GM12878 (cell line): ENCODE measurements around the gene WDR74. TPM values are rescaled to one million over a fixed set of nuclear protein-coding genes. Genes with fewer than 3 reads are reported as not detected.

Experiments used
- ATAC-seq: fragments of 200-7000 bp; cut with Tn5 transposase; 3 replicates; pipeline ENCODE4 v1.9.1; 2020; ENCODE audit warnings: mild to moderate bottlenecking, moderate library complexity
- BruUV-seq: library from RNA; stranded (reverse); fragments of 400-500 nt; replicated peaks from 2 replicates; lab custom pipeline; 2021; lab: Mats Ljungman, UMichigan
- CTCF ChIA-PET: fragments of 300-600 bp; sonication (Branson Sonifier 250); formaldehyde crosslinking; extraction: SDS; loops from one replicate; lab custom pipeline; 2021; ENCODE audit warnings: inconsistent platforms; lab: Yijun Ruan, JAX
- POLR2A ChIA-PET: fragments of 350-600 bp; formaldehyde crosslinking; extraction: SDS; loops from one replicate; lab custom pipeline; 2021; ENCODE audit warnings: inconsistent platforms; lab: Charles Lee
- RAD21 ChIA-PET: fragments of 300-600 bp; sonication (Branson Sonifier 250); formaldehyde crosslinking; loops from one replicate; lab custom pipeline; 2023; ENCODE audit warnings: antibody characterized with exemption; ENCODE audit not compliant: unreplicated experiment; lab: Charles Lee
- SMC1A ChIA-PET: fragments of 300-600 bp; sonication (Branson Sonifier 250); formaldehyde crosslinking; loops from one replicate; lab custom pipeline; 2023; ENCODE audit not compliant: unreplicated experiment, uncharacterized antibody; lab: Charles Lee
- DNase-seq: peaks from one replicate; pipeline ENCODE4 v3.0.0-alpha.2; 2011; ENCODE audit warnings: low read depth, low spot score
- FAIRE-seq: peaks from 3 replicates; lab custom pipeline; 2011; peaks lifted over from hg19 to GRCh38; lab: Jason Lieb, UNC
- H2AFZ ChIP-seq: 2 replicates; pipeline ENCODE4 v1.6.0; 2011; ENCODE audit warnings: low read depth, low read length, control low read depth; ENCODE audit not compliant: control insufficient read depth
- H3K27ac ChIP-seq: 2 replicates; pipeline ENCODE4 v1.5.1; 2011; ENCODE audit warnings: control low read depth; ENCODE audit not compliant: control insufficient read depth, insufficient read depth
- H3K27me3 ChIP-seq, 2 experiments: replicated peaks in 1 of 2; 2 replicates each; pipeline versions ENCODE4 v1.6.0 to v1.6.1; 2011; ENCODE audit warnings: low read length in 1 of 2; ENCODE audit not compliant: control insufficient read depth in 2 of 2, insufficient read depth in 2 of 2
- H3K36me3 ChIP-seq, 2 experiments: 2 replicates each; pipeline ENCODE4 v1.5.1; 2011; ENCODE audit warnings: low read length in 1 of 2; ENCODE audit not compliant: control insufficient read depth in 2 of 2, insufficient read depth in 2 of 2
- H3K4me1 ChIP-seq: 2 replicates; pipeline ENCODE4 v1.6.1; 2011; ENCODE audit warnings: mild to moderate bottlenecking, low read length, moderate library complexity, mixed read lengths; ENCODE audit not compliant: control insufficient read depth, insufficient read depth
- H3K4me2 ChIP-seq: 2 replicates; pipeline ENCODE4 v1.6.0; 2011; ENCODE audit warnings: control low read depth; ENCODE audit not compliant: control insufficient read depth, insufficient read depth
- H3K4me3 ChIP-seq: fragments of 200-600 bp; sonication (generic); 2 replicates; pipeline ENCODE4 v1.5.1; 2016
- H3K79me2 ChIP-seq: 2 replicates; pipeline ENCODE4 v1.6.0; 2011; ENCODE audit warnings: low read length; ENCODE audit not compliant: control insufficient read depth, insufficient read depth
- H3K9ac ChIP-seq: 2 replicates; pipeline ENCODE4 v1.8.0; 2011; ENCODE audit warnings: low read length, control low read depth, mixed read lengths; ENCODE audit not compliant: control insufficient read depth, insufficient read depth
- H3K9me3 ChIP-seq: replicated peaks from 3 replicates; pipeline ENCODE4 v1.5.1; 2011; ENCODE audit warnings: mild to moderate bottlenecking, low read length; ENCODE audit not compliant: control insufficient read depth, insufficient read depth
- H4K20me1 ChIP-seq: 2 replicates; pipeline ENCODE4 v1.6.0; 2011; ENCODE audit not compliant: control insufficient read depth, insufficient read depth
- BCL3 ChIP-seq: IDR thresholded peaks from 2 replicates; pipeline ENCODE4 v1.6.1; 2011; ENCODE audit warnings: borderline replicate concordance, low read depth, mild to moderate bottlenecking, moderate library complexity, low read length; ENCODE audit not compliant: insufficient read depth, poor library complexity, severe bottlenecking
- FOXM1 ChIP-seq: IDR thresholded peaks from 2 replicates; pipeline ENCODE4 v1.6.1; 2012; ENCODE audit warnings: low read depth, mild to moderate bottlenecking, inconsistent platforms, low read length, moderate library complexity
- HDGF ChIP-seq: fragments of 450-650 bp; IDR thresholded peaks from 2 replicates; pipeline ENCODE4 v1.6.1; 2016; ENCODE audit warnings: antibody characterized with exemption
- IRF4 ChIP-seq: IDR thresholded peaks from 2 replicates; pipeline ENCODE4 v1.6.1; 2011; ENCODE audit warnings: low read depth, low read length
- POLR2AphosphoS5 ChIP-seq: IDR thresholded peaks from 2 replicates; pipeline ENCODE4 v1.6.1; 2011; ENCODE audit warnings: mild to moderate bottlenecking, low read length, inconsistent platforms
- RAD21 ChIP-seq: IDR thresholded peaks from 2 replicates; pipeline ENCODE4 v1.6.1; 2011; ENCODE audit warnings: mild to moderate bottlenecking, low read depth, low read length, moderate library complexity; ENCODE audit not compliant: insufficient read depth
- SMAD5 ChIP-seq: IDR thresholded peaks from 2 replicates; pipeline ENCODE4 v1.6.1; 2016; ENCODE audit warnings: antibody characterized with exemption, low read depth
- SREBF1 ChIP-seq: IDR thresholded peaks from 2 replicates; pipeline ENCODE4 v1.6.1; 2012; ENCODE audit warnings: mild to moderate bottlenecking, low read length
- SUPT20H ChIP-seq: IDR thresholded peaks from 2 replicates; pipeline ENCODE4 v1.6.1; 2011; ENCODE audit warnings: low read depth, mild to moderate bottlenecking, low read length, moderate library complexity, borderline replicate concordance; ENCODE audit not compliant: control insufficient read depth
- TCF12 ChIP-seq: IDR thresholded peaks from 2 replicates; pipeline ENCODE4 v1.6.1; 2011; ENCODE audit warnings: low read depth, mild to moderate bottlenecking, low read length
- ZNF687 ChIP-seq: fragments of 450-650 bp; IDR thresholded peaks from 2 replicates; pipeline ENCODE4 v1.6.1; 2017; ENCODE audit warnings: mild to moderate bottlenecking, moderate library complexity
- WGBS: methylation state at CpG from one replicate; pipeline ENCODE4 v1.1.6; 2016; ENCODE audit warnings: low lambda C conversion rate; ENCODE audit not compliant: insufficient replicate concordance, insufficient coverage; ENCODE audit errors: missing lambda C conversion rate; 5-methylcytosine and 5-hydroxymethylcytosine counted together
- in situ Hi-C: fragments of 300-500 bp; cut with MboI; formaldehyde crosslinking; loops from 9 replicates; pipeline ENCODE4 v1.14.3; 2018; ENCODE audit warnings: mixed read lengths
- intact Hi-C: fragments of 100-400 bp; cut with micrococcal nuclease; formaldehyde crosslinking; loops from one replicate; pipeline ENCODE4 v1.14.2; 2022; ENCODE audit not compliant: unreplicated experiment
- polyA plus RNA-seq, 11 experiments: library from polyadenylated mRNA; depleted of rRNA in 4 of 11; unstranded in 6 of 11; stranded (reverse) in 5 of 11; fragments of >200 nt; fragmentation: Nextera tagmentation in 4 of 11; fragmentation: Illumina TruSeq in 1 of 11; extraction: Ambion mirVana in 4 of 11; extraction: Trizol in 1 of 11; gene quantifications; 1 replicate in 1 of 11; 2 replicates in 10 of 11; pipeline versions ENCODE4 v1.2.1 to v1.2.3, GENCODE V29; 2011 to 2016; ENCODE audit warnings: inconsistent platforms in 2 of 11, missing spikeins in 2 of 11, low read depth in 1 of 11
- total RNA-seq, 4 experiments: library from RNA; depleted of rRNA in 3 of 4; stranded (reverse); fragments of >200 nt in 3 of 4; fragmentation: Illumina TruSeq in 1 of 4; extraction: Trizol in 1 of 4; gene quantifications; 2 replicates each; pipeline versions ENCODE4 v1.2.1 to v1.2.3, GENCODE V29; 2013 to 2021
- TF ChIP-seq, protein P1 (sequence below): IDR thresholded peaks from 2 replicates; pipeline ENCODE4 v1.6.1; 2012; ENCODE audit warnings: low read depth, low read length, improper control_type of control experiment
- TF ChIP-seq, protein P2 (sequence below): fragments of 450-650 bp; IDR thresholded peaks from 2 replicates; pipeline ENCODE4 v1.6.1; 2018; ENCODE audit warnings: borderline replicate concordance, mild to moderate bottlenecking; ENCODE audit not compliant: partially characterized antibody

WDR74 gene
- total and polyA plus RNA-seq, 10 of the 15 experiments (the other 5 are each of a cell fraction or from before 2014, with no cell fraction given), result 18.2 to 103 (median 60.7) TPM

GRCh38 chr11:62885137-62885750 is 45.9 kb upstream of the WDR74 start (continued):
- TF ChIP-seq ZNF687, result no peak
- TF ChIP-seq FOXM1, result no peak
- TF ChIP-seq SMAD5, result no peak
- TF ChIP-seq HDGF, result no peak

DNA sequence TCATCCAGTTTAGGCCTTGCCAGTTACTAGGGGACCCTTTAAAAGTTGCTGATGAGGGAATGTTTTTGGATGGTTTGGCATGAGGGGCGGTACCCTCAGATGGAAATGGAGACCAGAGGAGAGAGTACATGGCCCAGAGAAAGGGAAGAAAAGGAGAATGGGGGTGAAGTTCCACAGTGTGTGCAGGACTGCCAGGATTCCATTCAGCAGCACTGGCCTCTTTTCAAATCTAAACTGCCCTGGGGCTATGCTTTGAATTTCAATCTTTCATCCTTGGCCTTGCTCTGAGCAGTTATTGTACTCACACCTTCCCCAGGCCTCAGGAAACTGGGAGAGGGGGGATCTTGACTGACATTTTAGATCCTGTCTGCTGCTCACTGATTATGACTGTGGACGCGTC is 44.3 kb upstream of the WDR74 start:
- ChIA-PET RAD21 (interaction anchor here (0.5 to 1.1 kb wide), 2 partner anchors 26 to 600 kb away, joined by 3 to 4 read pairs; no protein-coding TSS in a partner anchor), SMC1A (interaction anchor here (0.7 to 1.7 kb wide), 3 partner anchors 13 to 95 kb away, joined by 3 read pairs; no protein-coding TSS in a partner anchor), POLR2A (interaction anchor here (0.5 to 4.4 kb wide), 2 partner anchors 22 to 28 kb away, joined by 3 to 41 read pairs; no protein-coding TSS in a partner anchor), CTCF (interaction anchor here (0.9 to 5.7 kb wide), 9 partner anchors 11 to 106 kb away, joined by 3 to 38 read pairs (median 8); partner anchors contain the start of genes NXF1 and TMEM179B)
- Histone ChIP-seq H3K4me2 (peak overlapping the region; percentile 47; the same call in 1 of the 2 replicates), H2AFZ (no peak overlapping the region), H3K27me3 (no peaks in the 10 kb centered on the region), H3K79me2 (peaks cover 47% of the 10 kb centered on the region), H3K9ac (peak overlapping the region; percentile 26; the same call in 1 of the 2 replicates), H4K20me1 (0 out of 2 replicates have a peak, but pooled peaks cover 3% of the 10 kb centered on the region), H3K4me3 (peak overlapping the region; percentile 91; the same call in 1 of the 2 replicates), H3K9me3 (no peaks in the 10 kb centered on the region), H3K36me3 (peaks cover 37 to 40% of the 10 kb centered on the region in 2 experiments), H3K27ac (peak overlapping the region; percentile 34; the same call in 1 of the 2 replicates), H3K4me1 (peaks cover 15% of the 10 kb centered on the region)
- no peak for DNase-seq
- BruUV-seq, result no TSS peak
- ATAC-seq, result no peak
- 96% methylated on average over 3 of the region's 3 CpGs for WGBS
- no peak for FAIRE-seq
- intact Hi-C loops (loop anchor here (5.0 kb wide), 1 partner anchor 96 kb away; the partner anchor contains the start of gene TMEM179B), in situ Hi-C loops (no loop called here)
- TF ChIP-seq SUPT20H, result no peak
- TF ChIP-seq RAD21, result no peak
- TF ChIP-seq, protein P1, sequence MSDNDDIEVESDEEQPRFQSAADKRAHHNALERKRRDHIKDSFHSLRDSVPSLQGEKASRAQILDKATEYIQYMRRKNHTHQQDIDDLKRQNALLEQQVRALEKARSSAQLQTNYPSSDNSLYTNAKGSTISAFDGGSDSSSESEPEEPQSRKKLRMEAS, result no peak
- no peak for TF ChIP-seq BCL3
- no peak for TF ChIP-seq TCF12
- no peak; the same call in 1 of the 2 replicates for TF ChIP-seq POLR2AphosphoS5
- no peak for TF ChIP-seq SREBF1
- no peak for TF ChIP-seq IRF4
- TF ChIP-seq, protein P2, sequence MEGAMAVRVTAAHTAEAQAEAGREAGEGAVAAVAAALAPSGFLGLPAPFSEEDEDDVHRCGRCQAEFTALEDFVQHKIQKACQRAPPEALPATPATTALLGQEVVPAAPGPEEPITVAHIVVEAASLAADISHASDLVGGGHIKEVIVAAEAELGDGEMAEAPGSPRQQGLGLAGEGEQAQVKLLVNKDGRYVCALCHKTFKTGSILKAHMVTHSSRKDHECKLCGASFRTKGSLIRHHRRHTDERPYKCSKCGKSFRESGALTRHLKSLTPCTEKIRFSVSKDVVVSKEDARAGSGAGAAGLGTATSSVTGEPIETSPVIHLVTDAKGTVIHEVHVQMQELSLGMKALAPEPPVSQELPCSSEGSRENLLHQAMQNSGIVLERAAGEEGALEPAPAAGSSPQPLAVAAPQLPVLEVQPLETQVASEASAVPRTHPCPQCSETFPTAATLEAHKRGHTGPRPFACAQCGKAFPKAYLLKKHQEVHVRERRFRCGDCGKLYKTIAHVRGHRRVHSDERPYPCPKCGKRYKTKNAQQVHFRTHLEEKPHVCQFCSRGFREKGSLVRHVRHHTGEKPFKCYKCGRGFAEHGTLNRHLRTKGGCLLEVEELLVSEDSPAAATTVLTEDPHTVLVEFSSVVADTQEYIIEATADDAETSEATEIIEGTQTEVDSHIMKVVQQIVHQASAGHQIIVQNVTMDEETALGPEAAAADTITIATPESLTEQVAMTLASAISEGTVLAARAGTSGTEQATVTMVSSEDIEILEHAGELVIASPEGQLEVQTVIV, result no peak
